Measurements from ENCODE around the gene DIAPH2. TPM values are rescaled to one million over a fixed set of nuclear protein-coding genes. Genes with fewer than 3 reads are reported as not detected.

Gene DIAPH2
- total and polyA plus RNA-seq, 2 experiments from 2014 or later, result 7.5 to 8.1 TPM

DNA sequence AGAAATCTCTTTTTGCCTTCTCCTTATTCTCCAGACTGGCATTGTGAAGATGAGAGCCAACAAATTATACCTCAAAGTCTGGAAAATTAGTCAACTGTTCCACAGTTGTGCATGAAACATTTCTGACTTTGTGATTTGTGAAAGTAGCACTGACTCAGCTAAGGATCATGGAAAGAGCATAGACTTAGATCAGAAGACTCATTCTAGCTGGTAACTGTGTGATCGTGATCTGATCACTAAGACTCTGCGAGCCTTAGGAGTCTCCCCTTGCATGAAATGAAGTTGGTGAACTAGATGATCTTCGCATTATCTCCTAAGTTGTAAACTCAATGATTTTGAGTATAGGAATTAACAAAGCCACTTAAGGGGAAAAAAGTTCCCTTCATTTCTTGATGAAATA, 867.2 kb downstream of the DIAPH2 start:
- no peaks in the 10 kb centered on the region for H3K9me2 ChIP-seq (ENCODE audit: insufficient read depth)
- 92 to 97% methylated on average over 3 of the region's 3 CpGs for WGBS, 2 experiments (ENCODE audit: low coverage in 1 of 2, low lambda C conversion rate in 2 of 2, missing lambda C conversion rate in 2 of 2)
- no peak overlapping the region for H2AFZ ChIP-seq
- H3K36me3 ChIP-seq (ENCODE audit: low read depth), result no peaks in the 10 kb centered on the region
- TF ChIP-seq EZH2 (IDR thresholded peaks at IDR 0.05; ENCODE audit: insufficient read depth, poor library complexity, severe bottlenecking) (no peak), EZH2phosphoT487 (IDR thresholded peaks at IDR 0.05; ENCODE audit: insufficient read depth, low read depth) (no peak)
- no peaks in the 10 kb centered on the region for H3K4me1 ChIP-seq (ENCODE audit: insufficient read depth)
- H3K4me3 ChIP-seq, result no peak overlapping the region
- no peaks in the 10 kb centered on the region for H3F3A ChIP-seq (ENCODE audit: insufficient read depth)
- H4K20me1 ChIP-seq (ENCODE audit: insufficient read depth), result no peaks in the 10 kb centered on the region
- no peak overlapping the region for H3K4me2 ChIP-seq (ENCODE audit: unreplicated experiment)
- H3K27ac ChIP-seq, result no peak overlapping the region
- no peaks in the 10 kb centered on the region for H3K27me3 ChIP-seq (replicated peaks; ENCODE audit: insufficient read depth)
- H3K9me3 ChIP-seq (ENCODE audit: low read depth), result no peaks in the 10 kb centered on the region
- peak; percentile 7 for DNase-seq
- no peaks in the 10 kb centered on the region for H3K79me2 ChIP-seq (ENCODE audit: insufficient read depth)
- no peak overlapping the region for H3K9ac ChIP-seq
- in situ Hi-C loops (cut with MboI), result no loop called here

GRCh38 chrX:97553833-97554232, 869.2 kb downstream of the DIAPH2 start:
- no peak overlapping the region for H3K27ac ChIP-seq
- in situ Hi-C loops (cut with MboI), result no loop called here
- no peak overlapping the region for H3K4me2 ChIP-seq (ENCODE audit: unreplicated experiment)
- H3K27me3 ChIP-seq (replicated peaks; ENCODE audit: insufficient read depth), result no peaks in the 10 kb centered on the region
- H3K4me1 ChIP-seq (ENCODE audit: insufficient read depth), result no peaks in the 10 kb centered on the region
- no peak overlapping the region for H2AFZ ChIP-seq
- H3K9me2 ChIP-seq (ENCODE audit: insufficient read depth), result no peaks in the 10 kb centered on the region
- no peak for DNase-seq
- H3K36me3 ChIP-seq (ENCODE audit: low read depth), result no peaks in the 10 kb centered on the region
- no peaks in the 10 kb centered on the region for H3K79me2 ChIP-seq (ENCODE audit: insufficient read depth)
- TF ChIP-seq EZH2phosphoT487 (IDR thresholded peaks at IDR 0.05; ENCODE audit: insufficient read depth, low read depth), result no peak
- no peak for TF ChIP-seq EZH2 (IDR thresholded peaks at IDR 0.05; ENCODE audit: insufficient read depth, poor library complexity, severe bottlenecking)
- no peaks in the 10 kb centered on the region for H4K20me1 ChIP-seq (ENCODE audit: insufficient read depth)
- 76 to 84% methylated on average over 2 of the region's 2 CpGs for WGBS, 2 experiments (ENCODE audit: low coverage in 1 of 2, low lambda C conversion rate in 2 of 2, missing lambda C conversion rate in 2 of 2)
- H3K9me3 ChIP-seq (ENCODE audit: low read depth), result no peaks in the 10 kb centered on the region
- H3K4me3 ChIP-seq, result no peak overlapping the region
- no peak overlapping the region for H3K9ac ChIP-seq
- no peaks in the 10 kb centered on the region for H3F3A ChIP-seq (ENCODE audit: insufficient read depth)

DNA sequence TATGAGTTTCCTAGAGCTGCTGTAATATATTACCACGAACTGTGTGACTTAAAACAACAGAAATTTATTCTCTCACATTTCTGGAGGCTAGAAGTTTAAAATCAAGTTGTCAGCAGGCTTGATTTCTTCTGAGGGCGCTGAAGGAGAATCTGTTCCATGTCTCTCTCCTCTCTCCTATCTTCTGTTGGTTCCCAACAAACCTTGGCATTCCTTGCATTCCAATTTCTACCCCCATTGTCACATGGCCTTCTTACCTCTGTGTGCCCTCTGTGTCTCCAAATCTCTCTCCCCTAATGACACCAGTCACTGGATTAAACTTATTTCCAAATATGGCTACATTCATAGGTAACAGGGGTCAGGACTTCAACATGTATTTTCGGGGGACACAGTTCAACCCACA, 871.7 kb downstream of the DIAPH2 start:
- 87 to 93% methylated on average over 2 to 3 of the region's 3 CpGs for WGBS, 2 experiments (ENCODE audit: low coverage in 1 of 2, low lambda C conversion rate in 2 of 2, missing lambda C conversion rate in 2 of 2)
- in situ Hi-C loops (cut with MboI), result no loop called here
- Histone ChIP-seq H2AFZ (no peak overlapping the region), H3K9me2 (ENCODE audit: insufficient read depth) (no peaks in the 10 kb centered on the region), H3K4me3 (no peak overlapping the region), H3K4me1 (ENCODE audit: insufficient read depth) (no peaks in the 10 kb centered on the region), H3K4me2 (ENCODE audit: unreplicated experiment) (no peak overlapping the region), H3K36me3 (ENCODE audit: low read depth) (no peaks in the 10 kb centered on the region), H3K27ac (no peak overlapping the region), H3K27me3 (replicated peaks; ENCODE audit: insufficient read depth) (no peaks in the 10 kb centered on the region), H3K9me3 (ENCODE audit: low read depth) (no peaks in the 10 kb centered on the region), H3K79me2 (ENCODE audit: insufficient read depth) (no peaks in the 10 kb centered on the region), H3K9ac (no peak overlapping the region), H3F3A (ENCODE audit: insufficient read depth) (no peaks in the 10 kb centered on the region), H4K20me1 (ENCODE audit: insufficient read depth) (no peaks in the 10 kb centered on the region)
- no peak for TF ChIP-seq EZH2 (IDR thresholded peaks at IDR 0.05; ENCODE audit: insufficient read depth, poor library complexity, severe bottlenecking)
- no peak for TF ChIP-seq EZH2phosphoT487 (IDR thresholded peaks at IDR 0.05; ENCODE audit: insufficient read depth, low read depth)
- no peak for DNase-seq

DNA sequence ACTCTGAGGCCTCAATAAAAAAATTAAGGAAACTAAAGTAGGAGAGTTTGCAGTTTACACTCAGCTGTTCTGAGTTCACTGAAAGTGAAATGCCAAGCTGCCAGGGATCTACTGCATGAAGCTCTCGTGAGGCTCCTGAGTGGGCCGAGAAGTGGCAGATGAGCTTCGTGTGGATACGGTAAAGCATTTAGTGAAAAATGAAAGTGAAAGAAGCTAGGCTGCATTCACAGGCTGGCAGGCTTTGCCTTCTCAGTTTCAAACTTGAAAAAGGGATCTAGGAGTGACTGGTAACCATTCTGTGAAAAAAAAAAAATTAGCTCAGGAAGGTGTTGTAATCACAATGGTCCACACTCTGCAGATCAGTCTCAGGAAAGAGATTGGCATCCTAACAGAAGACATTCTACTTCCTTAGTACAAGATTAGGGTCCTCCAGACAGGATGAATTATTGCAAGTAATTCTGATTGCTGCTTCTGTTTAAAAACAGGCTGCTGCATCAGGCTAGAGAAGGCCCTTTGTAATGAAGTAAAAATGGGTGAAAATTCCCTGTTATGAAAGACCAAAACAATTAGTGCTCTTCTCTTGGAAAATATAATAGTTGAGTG, 879.0 kb downstream of the DIAPH2 start:
- H3K27ac ChIP-seq, result peak overlapping the region; percentile 53
- TF ChIP-seq EZH2phosphoT487 (IDR thresholded peaks at IDR 0.05; ENCODE audit: insufficient read depth, low read depth) (no peak), EZH2 (IDR thresholded peaks at IDR 0.05; ENCODE audit: insufficient read depth, poor library complexity, severe bottlenecking) (no peak)
- no peaks in the 10 kb centered on the region for H3F3A ChIP-seq (ENCODE audit: insufficient read depth)

More for the DNA sequence above, 879.0 kb downstream of the DIAPH2 start:
- peak overlapping the region; percentile 92 for H2AFZ ChIP-seq
- H3K4me3 ChIP-seq, result peak overlapping the region; percentile 68
- no peaks in the 10 kb centered on the region; the same call in 1 of the 2 replicates for H3K4me1 ChIP-seq (ENCODE audit: insufficient read depth)
- peak; percentile 78 for DNase-seq
- in situ Hi-C loops (cut with MboI), result no loop called here
- H3K9ac ChIP-seq, result peak overlapping the region; percentile 80
- no peaks in the 10 kb centered on the region for H4K20me1 ChIP-seq (ENCODE audit: insufficient read depth)
- peak overlapping the region; percentile 91 for H3K4me2 ChIP-seq (ENCODE audit: unreplicated experiment)
- no peaks in the 10 kb centered on the region for H3K9me3 ChIP-seq (ENCODE audit: low read depth)
- 0 to 2% methylated on average over 4 of the region's 4 CpGs for WGBS, 2 experiments (ENCODE audit: low coverage in 1 of 2, low lambda C conversion rate in 2 of 2, missing lambda C conversion rate in 2 of 2)
- no peaks in the 10 kb centered on the region for H3K27me3 ChIP-seq (replicated peaks; ENCODE audit: insufficient read depth)
- no peaks in the 10 kb centered on the region for H3K79me2 ChIP-seq (ENCODE audit: insufficient read depth)
- no peaks in the 10 kb centered on the region for H3K9me2 ChIP-seq (ENCODE audit: insufficient read depth)
- H3K36me3 ChIP-seq (ENCODE audit: low read depth), result no peaks in the 10 kb centered on the region

Data from GM23248 (cell line).